NCI-H345 treated with DMSO at 0.1 percent for 48 hours (cell line): ENCODE data around the gene BACH1.
"Not testable (repeated sequence)": the region's sequence is repeated elsewhere in the genome, so short reads cannot be mapped to it uniquely, and the experiment has no call there.

Source experiments
- DNase-seq: peaks from one replicate; lab custom pipeline; 2025; ENCODE audit not compliant: unreplicated experiment; lab: John Stamatoyannopoulos, UW

Gene BACH1

GRCh38 chr21:29298348-29299045 is at the start of gene BACH1:
Gene BACH1 (plus strand): TSS chr21:29298922. CDS start chr21:29321281, 22,359 bp downstream.
- peak; percentile 70 for DNase-seq

GRCh38 chr21:29249289-29249688 is 49.4 kb upstream of the BACH1 start:
- DNase-seq: not testable (repeated sequence)

GRCh38 chr21:29250636-29251035 is 48.1 kb upstream of the BACH1 start:
- DNase-seq: no peak

- not testable (repeated sequence) for DNase-seq
Observed at GRCh38 chr21:29253861-29254260, 44.9 kb upstream of the BACH1 start.

- DNase-seq: no peak
Observed at GRCh38 chr21:29254550-29254949, 44.2 kb upstream of the BACH1 start.

- DNase-seq: no peak
Observed at GRCh38 chr21:29256126-29256910, 42.4 kb upstream of the BACH1 start.

- DNase-seq: no peak
Observed at GRCh38 chr21:29257701-29258100, 41.0 kb upstream of the BACH1 start.

GRCh38 chr21:29258626-29259338 is 39.9 kb upstream of the BACH1 start:
- no peak for DNase-seq

- DNase-seq: no peak
Observed at GRCh38 chr21:29260461-29260860, 38.3 kb upstream of the BACH1 start.

GRCh38 chr21:29261555-29262540 is 36.9 kb upstream of the BACH1 start:
- no peak for DNase-seq

- no peak for DNase-seq
Observed at GRCh38 chr21:29264721-29265120, 34.0 kb upstream of the BACH1 start.

GRCh38 chr21:29265690-29266479 is 32.8 kb upstream of the BACH1 start:
- DNase-seq: no peak

GRCh38 chr21:29267666-29268065 is 31.1 kb upstream of the BACH1 start:
- DNase-seq: no peak

- DNase-seq: no peak
Observed at GRCh38 chr21:29271927-29272333, 26.8 kb upstream of the BACH1 start.

- DNase-seq: no peak
Observed at GRCh38 chr21:29277442-29277841, 21.3 kb upstream of the BACH1 start.

GRCh38 chr21:29279558-29279957 is 19.2 kb upstream of the BACH1 start:
- DNase-seq: no peak

GRCh38 chr21:29281801-29282200 is 16.9 kb upstream of the BACH1 start:
- DNase-seq: not testable (repeated sequence)

- no peak for DNase-seq
Observed at GRCh38 chr21:29287383-29287782, 11.3 kb upstream of the BACH1 start.

GRCh38 chr21:29288239-29288638 is 10.5 kb upstream of the BACH1 start:
- no peak for DNase-seq

- no peak for DNase-seq
Observed at GRCh38 chr21:29289317-29289716, 9.4 kb upstream of the BACH1 start.
